GM23248 (cell line): ENCODE results near the gene IL10RA.

Experiments used
- EZH2 ChIP-seq: fragments of 200-600 bp; sonication (generic); IDR thresholded peaks from 2 replicates; pipeline ENCODE4 v1.6.1; 2018; ENCODE audit warnings: antibody characterized with exemption, mild to moderate bottlenecking; ENCODE audit not compliant: insufficient read depth, poor library complexity, severe bottlenecking
- EZH2phosphoT487 ChIP-seq: fragments of 200-600 bp; sonication (generic); IDR thresholded peaks from 2 replicates; pipeline ENCODE4 v1.6.1; 2018; ENCODE audit warnings: antibody characterized with exemption, moderate library complexity, mild to moderate bottlenecking, low read depth; ENCODE audit not compliant: insufficient read depth

GRCh38 chr11:117992136-117992535, 5.9 kb downstream of the IL10RA start:
- TF ChIP-seq EZH2 (no peak), EZH2phosphoT487 (no peak)
